Smooth muscle cell (in vitro differentiated cells): ENCODE data around the gene ZBP1. TPM values are rescaled to one million over a fixed set of nuclear protein-coding genes. Genes with fewer than 3 reads are reported as not detected.
A peak's percentile ranks its signal among the peaks of the same experiment; 100 is the strongest.

Experiments used
- DNase-seq: peaks from one replicate; lab custom pipeline; 2025; ENCODE audit not compliant: unreplicated experiment; lab: John Stamatoyannopoulos, UW
- H2AFZ ChIP-seq: fragments of 200-600 bp; sonication (generic); 2 replicates; pipeline ENCODE4 v1.6.0; 2016; ENCODE audit warnings: antibody characterized with exemption, low read depth, mild to moderate bottlenecking
- H3F3A ChIP-seq: fragments of 200-600 bp; sonication (generic); 2 replicates; pipeline ENCODE4 v1.6.0; 2017; ENCODE audit warnings: antibody characterized with exemption, low read depth
- H3K27ac ChIP-seq: fragments of 200-600 bp; sonication (generic); 2 replicates; pipeline ENCODE4 v1.5.1; 2016; ENCODE audit warnings: low read depth, mild to moderate bottlenecking
- H3K27me3 ChIP-seq: fragments of 200-600 bp; sonication (generic); 2 replicates; pipeline ENCODE4 v1.6.1; 2016; ENCODE audit warnings: low read depth, mild to moderate bottlenecking
- H3K36me3 ChIP-seq: fragments of 200-600 bp; sonication (generic); 2 replicates; pipeline ENCODE4 v1.5.1; 2016; ENCODE audit warnings: low read depth
- H3K4me1 ChIP-seq: fragments of 200-600 bp; sonication (generic); 2 replicates; pipeline ENCODE4 v1.5.1; 2016; ENCODE audit warnings: low read depth
- H3K4me2 ChIP-seq: fragments of 200-600 bp; sonication (generic); 2 replicates; pipeline ENCODE4 v1.6.0; 2016; ENCODE audit warnings: mild to moderate bottlenecking
- H3K4me3 ChIP-seq: fragments of 200-600 bp; sonication (generic); 2 replicates; pipeline ENCODE4 v1.5.1; 2016; ENCODE audit warnings: mild to moderate bottlenecking
- H3K79me2 ChIP-seq: fragments of 200-600 bp; sonication (generic); 2 replicates; pipeline ENCODE4 v1.6.0; 2016; ENCODE audit warnings: low read depth, mild to moderate bottlenecking
- H3K9ac ChIP-seq: fragments of 200-600 bp; sonication (generic); 2 replicates; pipeline ENCODE4 v1.6.0; 2016; ENCODE audit warnings: low read depth
- H3K9me3 ChIP-seq: fragments of 200-600 bp; sonication (generic); replicated peaks from 2 replicates; pipeline ENCODE4 v1.5.1; 2016; ENCODE audit warnings: low read depth
- H4K20me1 ChIP-seq: fragments of 200-600 bp; sonication (generic); 2 replicates; pipeline ENCODE4 v1.6.0; 2016; ENCODE audit warnings: low read depth
- WGBS: methylation state at CpG from one replicate; pipeline ENCODE4 v1.1.7; 2016; ENCODE audit warnings: low lambda C conversion rate; 5-methylcytosine and 5-hydroxymethylcytosine counted together
- polyA plus RNA-seq: library from polyadenylated mRNA; unstranded; fragments of >200 nt; fragmentation: Nextera tagmentation; extraction: Ambion mirVana; gene quantifications from 2 replicates; pipeline ENCODE4 v1.2.1, GENCODE V29; 2016
- total RNA-seq: library from RNA; depleted of rRNA; stranded (reverse); fragments of >200 nt; gene quantifications from 2 replicates; pipeline ENCODE4 v1.2.3, GENCODE V29; 2014
- TF ChIP-seq, protein P1 (sequence below): fragments of 200-600 bp; sonication (generic); IDR thresholded peaks from 2 replicates; pipeline ENCODE4 v1.5.1; 2017; ENCODE audit warnings: borderline replicate concordance, mild to moderate bottlenecking, antibody characterized with exemption; ENCODE audit not compliant: insufficient read depth, poor library complexity, severe bottlenecking

Gene ZBP1
- total and polyA plus RNA-seq, 2 experiments from 2014 or later = not detected

GRCh38 chr20:57654998-57655808 is 35.0 kb upstream of the ZBP1 start:
- Histone ChIP-seq H3F3A (peaks cover 3% of the 10 kb centered on the region), H3K9ac (no peak overlapping the region), H3K4me1 (no peaks in the 10 kb centered on the region), H3K4me3 (no peak overlapping the region), H4K20me1 (peaks cover 94% of the 10 kb centered on the region), H3K79me2 (peaks cover 7% of the 10 kb centered on the region), H2AFZ (no peak overlapping the region), H3K36me3 (peaks cover 3% of the 10 kb centered on the region), H3K27ac (no peak overlapping the region), H3K27me3 (no peaks in the 10 kb centered on the region), H3K9me3 (no peaks in the 10 kb centered on the region), H3K4me2 (no peak overlapping the region)
- DNase-seq = no peak
- WGBS = 80% methylated on average over 21 of the region's 22 CpGs
- TF ChIP-seq, protein P1, sequence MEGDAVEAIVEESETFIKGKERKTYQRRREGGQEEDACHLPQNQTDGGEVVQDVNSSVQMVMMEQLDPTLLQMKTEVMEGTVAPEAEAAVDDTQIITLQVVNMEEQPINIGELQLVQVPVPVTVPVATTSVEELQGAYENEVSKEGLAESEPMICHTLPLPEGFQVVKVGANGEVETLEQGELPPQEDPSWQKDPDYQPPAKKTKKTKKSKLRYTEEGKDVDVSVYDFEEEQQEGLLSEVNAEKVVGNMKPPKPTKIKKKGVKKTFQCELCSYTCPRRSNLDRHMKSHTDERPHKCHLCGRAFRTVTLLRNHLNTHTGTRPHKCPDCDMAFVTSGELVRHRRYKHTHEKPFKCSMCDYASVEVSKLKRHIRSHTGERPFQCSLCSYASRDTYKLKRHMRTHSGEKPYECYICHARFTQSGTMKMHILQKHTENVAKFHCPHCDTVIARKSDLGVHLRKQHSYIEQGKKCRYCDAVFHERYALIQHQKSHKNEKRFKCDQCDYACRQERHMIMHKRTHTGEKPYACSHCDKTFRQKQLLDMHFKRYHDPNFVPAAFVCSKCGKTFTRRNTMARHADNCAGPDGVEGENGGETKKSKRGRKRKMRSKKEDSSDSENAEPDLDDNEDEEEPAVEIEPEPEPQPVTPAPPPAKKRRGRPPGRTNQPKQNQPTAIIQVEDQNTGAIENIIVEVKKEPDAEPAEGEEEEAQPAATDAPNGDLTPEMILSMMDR = no peak

GRCh38 chr20:57654363-57654997 is 34.3 kb upstream of the ZBP1 start:
- no peak overlapping the region for H3K4me3 ChIP-seq
- peaks cover 3% of the 10 kb centered on the region for H3F3A ChIP-seq
- H3K9ac ChIP-seq = no peak overlapping the region
- no peaks in the 10 kb centered on the region for H3K27me3 ChIP-seq
- H3K4me1 ChIP-seq = no peaks in the 10 kb centered on the region
- H2AFZ ChIP-seq = no peak overlapping the region
- no peak for DNase-seq
- H3K27ac ChIP-seq = no peak overlapping the region
- H3K9me3 ChIP-seq = no peaks in the 10 kb centered on the region
- H3K79me2 ChIP-seq = no peaks in the 10 kb centered on the region
- peaks cover 91% of the 10 kb centered on the region for H4K20me1 ChIP-seq
- TF ChIP-seq, protein P1 = peak; percentile 86
- no peak overlapping the region for H3K4me2 ChIP-seq
- peaks cover 3% of the 10 kb centered on the region for H3K36me3 ChIP-seq
- WGBS = 51% methylated on average over 12 of the region's 12 CpGs

- peaks cover 3% of the 10 kb centered on the region for H3F3A ChIP-seq
- H3K27ac ChIP-seq = no peak overlapping the region
- H3K4me3 ChIP-seq = no peak overlapping the region
- no peaks in the 10 kb centered on the region for H3K4me1 ChIP-seq
- H2AFZ ChIP-seq = no peak overlapping the region
- H3K36me3 ChIP-seq = peaks cover 3% of the 10 kb centered on the region
- no peaks in the 10 kb centered on the region for H3K27me3 ChIP-seq
- no peaks in the 10 kb centered on the region for H3K79me2 ChIP-seq
- no peak overlapping the region for H3K4me2 ChIP-seq
- TF ChIP-seq, protein P1 = no peak
- H3K9me3 ChIP-seq = no peaks in the 10 kb centered on the region
- no peak overlapping the region for H3K9ac ChIP-seq
- peaks cover 89% of the 10 kb centered on the region for H4K20me1 ChIP-seq
- DNase-seq = no peak
- 82% methylated on average over 5 of the region's 5 CpGs for WGBS
Measured at GRCh38 chr20:57653910-57654309, 33.7 kb upstream of the ZBP1 start.
